ENCODE results near the gene DCAF6.
A peak's percentile ranks its signal among the peaks of the same experiment; 100 is the strongest.
"Not testable (repeated sequence)": the region's sequence is repeated elsewhere in the genome, so short reads cannot be mapped to it uniquely, and the experiment has no call there.

Gene DCAF6

GRCh38 chr1:167924543-167925231 is 11.8 kb upstream of the DCAF6 start:
- DNase-seq: no peak

DNA sequence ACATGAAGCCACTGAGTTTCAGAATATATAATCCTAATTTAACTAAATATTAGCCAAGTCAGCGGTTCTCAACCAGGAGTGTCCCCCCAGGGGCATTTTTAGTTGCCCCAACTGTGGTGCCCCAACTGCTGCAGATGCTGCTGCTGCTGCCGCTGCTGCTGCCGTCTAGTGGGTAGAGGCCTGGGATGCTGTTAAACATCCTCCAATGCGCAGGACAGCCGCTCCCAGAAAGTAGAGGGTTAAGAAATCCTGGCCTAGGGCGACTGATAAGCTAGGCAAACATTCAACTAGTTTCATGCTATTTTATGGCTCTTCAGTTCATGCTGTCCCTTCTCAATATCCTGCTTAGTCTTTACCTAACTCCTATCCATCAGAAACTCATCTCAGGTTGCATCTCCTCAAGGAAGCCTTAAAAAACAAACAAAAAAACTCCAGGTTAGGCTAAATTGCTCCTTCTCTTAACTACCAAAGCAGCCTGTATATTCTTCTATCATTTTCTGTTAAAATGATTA is 9.9 kb upstream of the DCAF6 start:
- no peak for DNase-seq

DNA sequence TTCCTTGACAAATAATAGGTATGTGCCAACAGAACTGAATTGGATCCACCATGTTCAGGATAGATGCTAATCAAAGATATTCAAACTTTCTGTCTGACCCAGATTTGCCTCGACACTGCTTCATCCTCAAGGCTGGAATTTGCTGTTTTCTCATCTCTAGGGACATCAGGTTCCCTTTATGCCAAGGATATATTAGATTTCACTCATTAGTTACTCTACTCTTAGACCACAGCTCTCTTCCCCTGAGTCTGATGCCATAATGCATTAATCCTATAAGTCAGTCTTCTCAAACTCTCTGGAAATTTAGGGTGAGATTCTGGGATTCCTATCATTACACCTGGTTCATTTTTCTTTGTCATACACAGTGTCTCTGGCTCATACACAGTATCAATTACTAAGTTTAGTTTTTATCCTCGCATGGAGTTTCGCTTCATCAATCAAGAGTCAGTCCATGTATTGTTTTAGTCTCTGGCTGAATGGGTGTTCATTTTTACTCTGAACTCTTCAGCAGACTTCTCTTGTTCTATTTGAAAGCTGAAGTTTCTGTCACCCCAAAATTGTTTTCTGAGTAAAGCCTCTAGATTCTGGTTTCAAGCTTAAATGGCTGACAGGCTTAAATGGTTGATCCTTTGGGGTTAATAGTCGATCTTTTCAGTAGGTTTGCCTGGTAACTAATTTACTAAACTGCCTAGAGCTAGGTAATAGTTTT is 9.3 kb upstream of the DCAF6 start:
- no peak for DNase-seq

DNA sequence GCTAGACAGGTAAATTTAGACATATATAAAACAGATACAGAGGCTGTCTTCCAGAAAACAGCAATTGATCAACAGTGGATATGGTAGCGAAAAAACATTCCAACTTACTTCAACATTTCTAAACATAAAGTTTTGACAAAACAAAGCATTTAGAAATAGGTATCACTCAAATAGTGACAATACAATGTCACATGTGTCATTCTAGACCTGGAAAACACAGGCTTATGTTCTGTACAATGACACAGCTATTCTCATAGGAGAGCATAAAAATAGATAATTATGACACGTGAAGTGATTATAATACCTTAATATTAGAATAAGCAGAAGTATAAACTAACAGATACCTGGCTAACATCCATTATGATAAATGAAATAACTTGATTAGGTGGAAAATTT is 8.0 kb upstream of the DCAF6 start:
- no peak for DNase-seq

DNA sequence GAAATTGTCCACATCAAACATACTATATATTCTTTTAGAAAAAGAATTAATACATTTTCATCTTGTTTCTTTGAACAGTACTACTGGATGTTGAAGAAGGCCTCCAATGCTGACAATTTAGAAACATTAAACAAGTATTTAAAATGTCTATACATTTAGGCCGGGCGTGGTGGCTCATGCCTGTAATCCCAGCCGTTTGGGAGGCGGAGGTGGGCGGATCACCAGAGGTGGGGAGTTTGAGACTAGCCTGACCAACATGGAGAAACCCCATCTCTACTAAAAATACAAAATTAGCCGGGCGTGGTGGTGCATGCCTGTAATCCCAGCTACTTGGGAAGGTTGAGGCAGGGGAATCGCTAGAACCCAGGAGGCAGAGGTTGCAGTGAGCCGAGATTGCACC is 7.6 kb upstream of the DCAF6 start:
- not testable (repeated sequence) for DNase-seq

GRCh38 chr1:167929725-167930124 is 6.8 kb upstream of the DCAF6 start:
- no peak for DNase-seq

GRCh38 chr1:167933788-167934187 is 2.7 kb upstream of the DCAF6 start:
- DNase-seq: no peak

- DNase-seq: no peak
Measured at GRCh38 chr1:167934426-167935215, 1.9 kb upstream of the DCAF6 start.

DNA sequence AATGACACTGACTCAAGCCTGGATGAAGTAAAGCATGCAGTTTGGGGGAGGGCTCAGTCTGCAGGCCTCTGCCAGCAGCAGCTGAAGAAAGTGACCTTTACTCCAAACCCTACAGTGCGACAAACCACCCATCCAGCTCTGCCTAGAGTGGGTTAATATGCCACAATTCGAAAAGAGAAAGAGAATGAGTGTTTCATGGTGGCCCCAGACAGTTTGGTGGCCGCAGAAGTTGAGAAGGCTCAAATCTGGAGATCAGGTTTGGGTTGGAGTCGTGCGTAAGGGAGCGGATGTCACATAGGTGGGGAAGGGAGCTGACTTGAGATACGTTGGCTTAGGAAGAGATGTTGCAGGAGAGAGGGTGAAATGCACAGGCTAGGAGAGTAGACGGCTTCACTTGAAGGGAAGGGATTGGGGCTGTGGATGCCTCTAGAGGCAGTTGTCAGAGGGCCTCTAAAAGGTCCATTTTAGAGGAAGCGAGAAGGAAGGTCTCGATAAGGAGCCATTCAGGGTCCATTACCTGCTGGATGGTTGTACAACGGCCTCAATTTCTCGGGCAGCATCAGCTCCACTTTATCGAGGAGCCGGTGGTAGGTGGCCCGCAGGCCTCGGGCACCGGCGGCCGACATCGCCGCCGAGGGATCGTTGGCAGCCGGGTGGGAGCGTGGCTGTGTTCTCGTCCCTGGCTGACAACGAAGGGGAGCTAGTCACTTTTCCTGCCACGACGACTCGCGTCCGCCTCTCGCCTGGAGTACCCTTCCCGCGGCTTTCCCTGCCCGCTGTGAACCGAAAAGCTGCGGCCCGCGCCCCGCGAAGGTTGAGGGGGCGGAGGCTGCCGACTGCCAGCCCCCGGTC is 1.0 kb upstream of the DCAF6 start:
- DNase-seq: peak; percentile 26

DNA sequence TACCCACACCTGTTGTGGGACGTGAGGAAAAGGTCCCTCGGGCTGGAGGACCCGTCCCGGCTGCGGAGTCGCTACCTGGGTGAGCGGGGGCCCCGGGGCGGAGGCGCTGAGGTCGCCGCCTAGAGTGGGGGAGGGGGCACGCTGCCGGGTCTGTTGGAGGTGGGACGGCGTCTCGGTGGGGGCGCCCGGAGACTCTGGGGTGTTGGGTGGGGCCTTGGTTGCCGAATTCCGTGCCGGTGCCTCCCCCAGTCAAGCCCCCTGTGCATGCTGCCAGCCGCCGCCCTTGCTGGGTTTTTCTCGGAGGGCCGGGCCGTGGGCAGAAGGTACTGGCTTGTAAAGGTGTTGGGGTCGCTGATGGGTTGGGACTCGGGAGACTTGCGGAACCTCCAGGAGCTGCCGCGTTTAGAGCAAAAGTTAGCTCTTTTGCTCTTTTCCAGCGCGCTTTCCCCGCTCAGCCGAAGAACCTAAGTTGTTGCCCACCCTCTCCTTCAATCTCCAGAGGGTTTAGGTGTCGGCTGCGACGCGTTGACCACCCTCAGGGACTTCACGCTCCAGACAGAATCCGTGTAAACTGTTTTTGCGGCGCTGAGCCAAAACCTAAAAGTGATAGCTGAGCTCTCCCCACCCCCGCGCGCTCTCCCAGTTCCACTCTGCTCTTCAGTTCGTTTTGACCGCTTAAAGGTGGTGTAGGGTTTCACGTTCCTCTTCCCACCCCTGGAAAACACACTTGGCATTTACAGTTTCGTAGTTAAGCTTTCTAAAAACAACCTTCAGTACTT is 636 bp downstream of the DCAF6 start, which contains the start of gene MPC2:
MPC2 (minus strand) TSS at position 143 of the 779 bp plus-strand sequence. CDS start 1,231 bp downstream, outside the sequence.
- DNase-seq: peak; percentile 73

DNA sequence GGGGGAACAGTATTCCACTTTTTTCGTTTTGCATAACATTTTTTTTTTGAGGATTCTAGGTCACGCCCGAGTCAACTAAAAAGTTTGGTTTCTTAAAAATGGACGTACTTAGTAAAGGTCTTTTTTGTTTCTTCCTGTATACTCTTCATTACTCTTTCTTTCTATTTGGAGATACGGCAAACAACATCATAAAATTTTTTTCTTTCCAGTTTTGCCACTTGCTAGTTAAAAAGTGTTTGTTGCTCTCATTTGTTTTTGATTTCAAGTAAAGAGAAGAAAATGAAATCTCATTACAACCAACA is 1.2 kb downstream of the DCAF6 start:
- DNase-seq: no peak

DNA sequence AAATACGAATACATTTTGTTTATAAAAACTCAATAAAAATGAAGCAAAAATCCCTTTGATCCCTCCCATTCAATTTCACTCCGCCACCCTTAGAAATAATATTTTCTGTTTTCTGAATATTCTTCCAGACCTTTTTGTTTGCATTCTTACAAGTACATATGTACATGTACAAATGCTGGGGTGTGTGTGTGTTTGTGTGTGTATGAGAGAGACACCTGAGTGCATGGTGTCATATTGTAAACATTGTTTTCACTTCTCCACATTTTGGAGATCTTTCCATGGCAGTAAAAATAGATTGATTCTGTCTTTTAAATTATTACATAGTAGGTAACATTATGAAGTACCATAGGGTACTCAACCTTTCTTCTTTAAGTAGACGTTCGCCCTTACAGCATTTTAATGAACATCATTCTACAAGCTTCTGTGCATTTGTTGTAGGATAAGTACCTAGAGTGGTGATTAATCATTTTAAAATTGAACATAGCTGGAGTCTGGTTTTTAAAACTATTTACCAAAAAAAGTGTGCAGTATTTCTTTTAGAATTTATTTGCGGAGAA is 1.7 kb downstream of the DCAF6 start:
- no peak for DNase-seq

GRCh38 chr1:167940264-167940663 is 3.8 kb downstream of the DCAF6 start:
- no peak for DNase-seq

DNA sequence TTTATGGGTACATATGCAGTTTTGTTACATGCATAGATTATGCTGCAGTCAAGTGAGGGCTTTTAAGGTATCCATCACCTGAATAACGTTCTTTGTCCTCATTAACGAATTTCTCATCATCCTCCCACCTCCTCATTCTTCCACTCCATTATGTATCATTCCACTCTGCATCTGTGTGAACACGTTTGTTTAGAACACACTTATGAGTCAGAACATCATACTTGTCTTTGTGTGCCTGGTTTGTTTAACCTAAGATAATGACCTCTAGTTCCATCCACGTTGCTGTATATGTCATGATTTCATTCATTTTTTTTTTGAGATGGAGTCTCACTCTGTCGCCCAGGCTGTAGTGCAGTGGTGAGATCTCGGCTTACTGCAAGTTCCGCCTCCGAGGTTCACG is 7.1 kb downstream of the DCAF6 start:
- no peak for DNase-seq

DNA sequence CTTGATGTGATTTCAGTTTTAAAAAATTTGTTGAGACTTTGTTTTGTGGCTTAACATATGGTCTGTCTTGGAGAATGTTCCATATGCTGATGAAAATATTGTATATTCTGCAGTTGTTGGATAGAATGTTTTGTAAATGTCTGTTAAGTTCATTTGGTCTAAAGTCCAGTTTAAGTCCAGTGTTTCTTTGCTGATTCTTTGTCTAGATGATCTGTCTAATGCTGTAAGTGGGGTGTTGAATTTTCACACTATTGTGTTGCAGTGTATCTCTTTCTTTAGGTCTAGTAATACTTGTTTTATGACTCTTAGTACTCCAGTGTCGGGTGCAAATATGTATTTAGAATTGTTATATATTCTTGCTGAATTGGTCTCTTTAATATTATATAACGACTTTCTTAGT is 11.2 kb downstream of the DCAF6 start:
- DNase-seq: no peak

DNA sequence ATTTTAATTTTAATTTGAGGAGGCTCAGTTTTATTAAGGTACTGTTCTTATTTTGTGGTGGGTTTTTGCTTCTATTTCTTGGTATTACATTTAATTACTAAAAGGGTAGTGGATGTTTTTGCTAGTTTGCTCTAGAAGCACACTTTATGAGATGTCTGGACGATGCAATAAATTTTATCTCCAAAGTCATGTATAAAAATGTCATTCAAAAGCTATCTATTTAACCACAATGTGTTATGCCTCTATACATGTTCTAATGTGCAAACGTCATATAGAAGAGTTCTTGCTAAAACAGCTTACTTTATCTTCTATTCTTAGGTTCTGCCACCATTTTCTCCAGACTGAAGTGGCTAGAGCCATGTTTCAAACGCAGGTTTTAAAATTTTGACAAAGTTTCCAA is 13.3 kb downstream of the DCAF6 start:
- no peak for DNase-seq

GRCh38 chr1:167950569-167950968 is 14.1 kb downstream of the DCAF6 start:
- no peak for DNase-seq

DNA sequence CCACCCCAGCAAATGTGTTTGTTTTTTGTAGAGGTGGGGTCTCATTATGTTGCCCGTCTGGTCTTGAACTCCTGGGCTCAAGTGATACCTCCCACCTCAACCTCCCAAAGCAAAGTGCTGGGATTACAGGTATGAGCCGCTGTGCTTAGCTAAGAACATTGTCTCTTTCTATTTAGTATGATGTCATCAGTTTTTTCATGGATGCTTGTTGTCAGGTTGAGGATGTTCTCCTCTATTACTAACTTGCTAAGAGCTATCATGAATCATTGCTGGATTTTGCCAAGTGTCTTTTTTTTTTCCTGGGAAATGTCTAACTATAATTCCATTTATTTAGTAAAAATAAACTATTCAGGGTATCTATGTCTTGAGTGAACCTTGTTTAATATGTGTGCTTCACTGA is 19.4 kb downstream of the DCAF6 start:
- no peak for DNase-seq

GRCh38 chr1:167957710-167958109 is 21.2 kb downstream of the DCAF6 start:
- no peak for DNase-seq

DNA sequence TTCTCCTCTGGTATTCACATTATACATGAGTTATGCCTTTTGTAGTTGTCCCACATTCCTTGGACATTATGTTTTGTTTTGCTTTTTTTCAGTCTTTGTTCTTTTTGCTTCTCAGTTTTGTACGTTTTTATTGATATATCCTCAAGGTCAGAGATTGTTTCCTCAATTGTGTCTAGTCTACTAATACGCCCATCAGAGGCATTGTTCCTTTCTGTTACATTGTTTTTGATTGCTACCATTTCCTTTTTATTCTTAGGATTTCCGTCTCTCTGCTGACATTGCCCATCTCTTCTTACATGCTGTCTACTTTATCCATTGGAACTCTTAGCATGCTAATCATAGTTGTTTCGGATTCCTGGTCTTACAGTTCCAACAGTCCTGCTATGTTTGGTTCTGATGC is 28.2 kb downstream of the DCAF6 start:
- DNase-seq: no peak

- DNase-seq: no peak
Measured at GRCh38 chr1:167966050-167966449, 29.6 kb downstream of the DCAF6 start.

- DNase-seq: no peak
Measured at GRCh38 chr1:167968569-167968968, 32.1 kb downstream of the DCAF6 start.
